Gastrocnemius medialis (tissue), 4 donors: Measurements from ENCODE around the gene ANKS1B.

Experiments used
- CTCF ChIP-seq, 5 experiments: fragments of 450-650 bp in 3 of 5; fragments of 200-600 bp in 2 of 5; sonication (generic) in 2 of 5; IDR thresholded peaks in 4 of 5; conservative IDR thresholded peaks in 1 of 5; 1 replicate in 4 of 5; 2 replicates in 1 of 5; pipeline ENCODE4 v1.5.1; 2016 to 2019; ENCODE audit warnings: antibody characterized with exemption in 5 of 5, mild to moderate bottlenecking in 3 of 5, moderate library complexity in 3 of 5
- POLR2A ChIP-seq, 2 donors: fragments of 450-650 bp; IDR thresholded peaks; one replicate each; pipeline ENCODE4 v1.6.1; 2017; ENCODE audit warnings: antibody characterized with exemption in 2 of 2, mild to moderate bottlenecking in 2 of 2, moderate library complexity in 2 of 2

- TF ChIP-seq POLR2A (IDR thresholded peaks at IDR 0.05) (no peak), CTCF (IDR thresholded peaks at IDR 0.05 in 4 of 5, conservative IDR thresholded peaks at IDR 0.05 in 1 of 5) (no peak)
These were observed 162.5 kb downstream of the ANKS1B start for GRCh38 chr12:99822273-99822672.
